Activated CD8-positive, alpha-beta T cell treated with anti-CD3 and anti-CD28 coated beads, Interleukin-2, amount 10 ng/mL, durations not matched to agents 7 days and 5 days (primary cell): ENCODE results near the gene DPP6. TPM values are rescaled to one million over a fixed set of nuclear protein-coding genes. Genes with fewer than 3 reads are reported as not detected.
"Not testable (repeated sequence)": the region's sequence is repeated elsewhere in the genome, so short reads cannot be mapped to it uniquely, and the experiment has no call there.

Experiments
- ATAC-seq: fragments of 150-1000 bp; cut with Tn5 transposase; one replicate; pipeline ENCODE4 v1.10.0; 2021; ENCODE audit warnings: moderate library complexity
- CTCF ChIA-PET: fragments of 350-600 bp; sonication (Branson Sonifier 250); formaldehyde crosslinking; loops from one replicate; lab custom pipeline; 2021; ENCODE audit warnings: antibody characterized with exemption; lab: Charles Lee
- POLR2A ChIA-PET: fragments of 350-600 bp; sonication (Branson Sonifier 250); formaldehyde crosslinking; loops from one replicate; lab custom pipeline; 2021; ENCODE audit warnings: antibody characterized with exemption; lab: Charles Lee
- DNase-seq: peaks from one replicate; pipeline ENCODE4 v3.0.0-alpha.2; 2020
- H3K27ac Mint-ChIP-seq: one replicate; pipeline ENCODE4 v1.8.0; 2021; ENCODE audit warnings: mild to moderate bottlenecking, mixed read lengths
- H3K27me3 Mint-ChIP-seq: one replicate; pipeline ENCODE4 v1.8.0; 2021; ENCODE audit warnings: low read depth, mixed read lengths
- H3K36me3 Mint-ChIP-seq: one replicate; pipeline ENCODE4 v1.8.0; 2021; ENCODE audit warnings: low read depth, mixed read lengths
- H3K4me1 Mint-ChIP-seq: one replicate; pipeline ENCODE4 v1.8.0; 2021; ENCODE audit warnings: low read depth, mixed read lengths
- H3K4me3 Mint-ChIP-seq: one replicate; pipeline ENCODE4 v1.8.0; 2021; ENCODE audit warnings: mild to moderate bottlenecking, mixed read lengths
- H3K9me3 Mint-ChIP-seq: one replicate; pipeline ENCODE4 v1.8.0; 2022; ENCODE audit warnings: mixed read lengths; ENCODE audit not compliant: insufficient read depth
- total RNA-seq, 2 experiments: library from RNA; stranded (reverse); gene quantifications; one replicate each; pipeline ENCODE4 v1.2.3, GENCODE V29; 2021

Gene DPP6
- total RNA-seq, 2 experiments from 2014 or later = not detected

GRCh38 chr7:154052530-154053252 lies 493 bp downstream of the DPP6 start:
- H3K4me3 Mint-ChIP-seq, ATAC-seq, H3K27ac Mint-ChIP-seq, H3K9me3 Mint-ChIP-seq, H3K4me1 Mint-ChIP-seq, DNase-seq, H3K36me3 Mint-ChIP-seq, CTCF ChIA-PET, POLR2A ChIA-PET, H3K27me3 Mint-ChIP-seq: not testable (repeated sequence)

DNA sequence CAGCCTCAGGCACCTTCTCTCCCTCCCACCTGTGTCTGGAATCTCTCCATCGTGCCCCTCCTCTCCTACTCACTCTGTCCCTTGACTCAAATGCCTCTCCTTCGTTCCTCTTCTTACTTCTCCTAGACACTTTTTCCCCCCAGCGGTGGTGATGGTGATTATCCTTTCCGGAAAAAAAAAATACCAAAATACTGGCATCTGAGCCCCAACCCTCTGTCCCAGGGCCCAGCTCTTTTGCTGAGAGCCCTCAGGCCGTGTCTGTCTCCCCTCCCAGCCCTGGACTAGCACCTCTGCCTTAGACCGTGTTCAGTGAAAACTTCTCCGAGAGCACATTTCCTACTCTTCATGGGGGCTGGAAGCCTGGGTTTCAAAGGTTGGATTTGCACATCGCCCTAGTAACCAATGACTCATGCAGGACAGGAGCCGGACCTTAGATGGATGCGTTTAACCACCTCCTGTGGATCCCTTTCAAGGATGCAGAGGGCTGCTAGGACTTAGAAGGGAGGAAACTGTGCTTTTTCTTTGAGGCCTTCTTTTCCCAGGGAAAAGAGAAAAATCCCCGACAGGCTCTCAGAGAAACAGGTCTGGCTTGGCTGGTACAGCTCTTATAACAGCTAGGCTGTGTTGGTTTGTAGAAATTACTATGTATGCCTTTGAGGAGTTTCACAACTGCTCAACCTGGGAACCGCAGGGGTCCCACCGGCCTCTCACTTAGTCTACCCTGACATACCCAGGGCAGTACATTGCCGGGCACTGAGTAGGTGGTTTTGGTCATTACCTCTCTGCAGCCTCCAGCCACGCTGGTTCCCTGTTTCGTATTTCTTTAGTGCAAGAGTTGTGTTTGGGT lies 1.5 kb downstream of the DPP6 start:
- POLR2A ChIA-PET, H3K9me3 Mint-ChIP-seq, ATAC-seq, H3K4me1 Mint-ChIP-seq, H3K27me3 Mint-ChIP-seq, DNase-seq, H3K36me3 Mint-ChIP-seq, H3K27ac Mint-ChIP-seq, CTCF ChIA-PET, H3K4me3 Mint-ChIP-seq: not testable (repeated sequence)

DNA sequence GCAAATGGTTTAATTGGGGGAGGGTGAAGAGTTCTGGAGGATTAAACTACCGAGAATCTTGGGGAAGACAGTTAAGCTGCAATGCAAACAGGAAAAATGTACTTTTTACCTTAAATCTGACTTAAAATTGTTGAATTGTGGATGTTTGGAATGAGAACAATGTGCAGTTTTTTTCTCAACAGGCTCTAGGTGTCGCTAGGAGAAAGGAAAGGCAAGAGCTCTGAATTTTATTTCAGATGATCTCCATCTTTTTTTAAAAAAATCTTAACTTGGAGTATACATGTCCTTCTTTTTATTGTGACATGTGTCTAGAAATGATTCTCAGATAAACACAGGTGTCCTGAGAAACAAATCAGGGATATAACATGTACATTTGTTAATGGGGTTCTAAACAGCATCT lies 2.5 kb downstream of the DPP6 start:
- ATAC-seq, H3K4me3 Mint-ChIP-seq, H3K27me3 Mint-ChIP-seq, H3K4me1 Mint-ChIP-seq, POLR2A ChIA-PET, H3K27ac Mint-ChIP-seq, DNase-seq, CTCF ChIA-PET, H3K9me3 Mint-ChIP-seq, H3K36me3 Mint-ChIP-seq: not testable (repeated sequence)

- H3K27ac Mint-ChIP-seq, ATAC-seq, CTCF ChIA-PET, H3K4me1 Mint-ChIP-seq, H3K27me3 Mint-ChIP-seq, H3K4me3 Mint-ChIP-seq, H3K9me3 Mint-ChIP-seq, H3K36me3 Mint-ChIP-seq, POLR2A ChIA-PET: not testable (repeated sequence)
- peak; percentile 45 for DNase-seq
Measured at GRCh38 chr7:154055491-154056106, 3.4 kb downstream of the DPP6 start.

GRCh38 chr7:154058783-154059182 lies 6.6 kb downstream of the DPP6 start:
- CTCF ChIA-PET, ATAC-seq, H3K4me1 Mint-ChIP-seq, H3K27ac Mint-ChIP-seq, H3K27me3 Mint-ChIP-seq, DNase-seq, H3K4me3 Mint-ChIP-seq, POLR2A ChIA-PET, H3K9me3 Mint-ChIP-seq, H3K36me3 Mint-ChIP-seq: not testable (repeated sequence)

DNA sequence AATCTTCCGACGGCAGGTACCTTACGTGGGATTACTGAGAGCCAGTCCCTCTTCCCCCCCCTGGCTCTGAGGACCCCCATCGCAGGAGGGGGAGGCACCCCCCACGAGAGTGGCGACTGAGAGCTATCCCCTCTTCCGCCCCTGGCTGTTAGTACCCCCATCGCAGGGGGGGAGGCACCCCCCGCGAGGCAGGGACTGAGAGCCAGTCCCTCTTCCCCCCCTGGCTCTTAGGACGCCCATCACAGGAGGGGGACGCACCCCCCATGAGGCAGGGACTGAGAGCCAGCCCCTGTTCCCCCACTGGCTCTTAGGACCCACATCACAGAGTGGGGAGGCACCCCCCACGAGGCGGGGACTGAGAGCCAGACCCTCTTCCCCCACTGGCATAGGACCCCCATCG lies 8.4 kb downstream of the DPP6 start:
- H3K9me3 Mint-ChIP-seq, POLR2A ChIA-PET, ATAC-seq, DNase-seq, H3K4me3 Mint-ChIP-seq, H3K36me3 Mint-ChIP-seq, H3K27me3 Mint-ChIP-seq, H3K4me1 Mint-ChIP-seq, H3K27ac Mint-ChIP-seq, CTCF ChIA-PET: not testable (repeated sequence)

DNA sequence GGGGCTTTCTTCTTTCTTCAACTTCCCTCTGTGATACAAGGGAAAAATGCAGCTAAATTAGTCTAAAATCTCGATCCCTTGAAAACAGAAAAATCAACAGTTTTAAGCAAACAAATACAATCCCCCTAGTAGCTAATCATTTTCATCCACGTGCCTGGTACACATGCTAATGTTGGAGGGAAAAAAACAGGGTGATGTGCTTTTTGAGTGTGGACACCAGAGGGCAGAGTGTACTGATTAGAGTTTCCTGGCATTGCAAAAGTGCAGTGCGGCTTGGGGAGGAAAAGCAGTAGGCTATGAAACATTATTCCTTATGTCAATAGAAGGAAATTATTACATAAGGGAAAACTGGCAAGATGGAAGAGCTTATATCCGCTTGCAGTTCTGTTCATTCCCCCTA lies 19.6 kb downstream of the DPP6 start:
- H3K27ac Mint-ChIP-seq, H3K4me3 Mint-ChIP-seq, H3K27me3 Mint-ChIP-seq, ATAC-seq, H3K36me3 Mint-ChIP-seq, POLR2A ChIA-PET, CTCF ChIA-PET, H3K9me3 Mint-ChIP-seq, H3K4me1 Mint-ChIP-seq: not testable (repeated sequence)
- peak; percentile 20 for DNase-seq

DNA sequence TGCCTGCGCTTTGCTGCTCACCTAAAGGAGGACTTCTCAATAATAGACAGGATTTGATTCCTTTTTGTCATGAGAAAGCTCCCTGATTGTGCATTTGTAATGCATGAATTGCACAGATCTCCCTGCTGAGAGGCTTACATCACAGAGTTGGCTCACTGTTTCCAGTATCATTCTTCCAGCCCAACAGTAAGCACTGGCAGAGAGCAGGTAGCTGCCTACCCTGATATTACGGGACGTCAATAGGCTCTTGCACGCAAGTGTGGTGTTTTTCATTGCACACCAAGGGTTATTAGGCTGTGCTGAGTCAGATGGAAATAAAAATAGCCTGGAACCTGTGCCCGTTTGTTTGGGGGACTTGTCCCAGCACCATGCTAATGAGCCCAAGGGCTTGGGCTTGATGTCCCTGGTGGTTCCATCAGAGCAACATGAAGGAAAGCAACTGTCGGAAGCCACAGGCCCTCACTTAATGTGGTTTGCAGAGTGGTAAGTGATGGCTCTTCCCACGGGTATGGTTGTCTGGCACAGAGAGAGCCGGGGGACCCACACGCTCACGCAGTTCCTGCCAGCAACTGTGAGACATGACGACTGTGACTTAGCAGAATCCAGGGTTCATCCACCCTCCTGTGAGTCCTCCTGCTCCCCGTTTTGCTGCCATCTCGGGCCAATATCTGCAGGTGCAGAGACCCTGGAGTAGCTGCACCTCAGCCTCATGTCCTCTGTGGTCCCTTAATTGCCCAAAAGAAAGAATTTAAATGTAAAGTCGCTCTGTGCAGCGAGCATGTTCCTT lies 20.4 kb downstream of the DPP6 start:
- H3K36me3 Mint-ChIP-seq, DNase-seq, H3K4me3 Mint-ChIP-seq, POLR2A ChIA-PET, CTCF ChIA-PET, H3K27ac Mint-ChIP-seq, H3K27me3 Mint-ChIP-seq, H3K9me3 Mint-ChIP-seq, H3K4me1 Mint-ChIP-seq, ATAC-seq: not testable (repeated sequence)

GRCh38 chr7:154078523-154078922 lies 26.3 kb downstream of the DPP6 start:
- H3K4me3 Mint-ChIP-seq, DNase-seq, H3K27me3 Mint-ChIP-seq, H3K27ac Mint-ChIP-seq, H3K36me3 Mint-ChIP-seq, CTCF ChIA-PET, H3K4me1 Mint-ChIP-seq, H3K9me3 Mint-ChIP-seq, ATAC-seq, POLR2A ChIA-PET: not testable (repeated sequence)

GRCh38 chr7:154080249-154080648 lies 28.1 kb downstream of the DPP6 start:
- H3K27me3 Mint-ChIP-seq, POLR2A ChIA-PET, H3K36me3 Mint-ChIP-seq, ATAC-seq, H3K27ac Mint-ChIP-seq, H3K4me1 Mint-ChIP-seq, DNase-seq, CTCF ChIA-PET, H3K9me3 Mint-ChIP-seq, H3K4me3 Mint-ChIP-seq: not testable (repeated sequence)

DNA sequence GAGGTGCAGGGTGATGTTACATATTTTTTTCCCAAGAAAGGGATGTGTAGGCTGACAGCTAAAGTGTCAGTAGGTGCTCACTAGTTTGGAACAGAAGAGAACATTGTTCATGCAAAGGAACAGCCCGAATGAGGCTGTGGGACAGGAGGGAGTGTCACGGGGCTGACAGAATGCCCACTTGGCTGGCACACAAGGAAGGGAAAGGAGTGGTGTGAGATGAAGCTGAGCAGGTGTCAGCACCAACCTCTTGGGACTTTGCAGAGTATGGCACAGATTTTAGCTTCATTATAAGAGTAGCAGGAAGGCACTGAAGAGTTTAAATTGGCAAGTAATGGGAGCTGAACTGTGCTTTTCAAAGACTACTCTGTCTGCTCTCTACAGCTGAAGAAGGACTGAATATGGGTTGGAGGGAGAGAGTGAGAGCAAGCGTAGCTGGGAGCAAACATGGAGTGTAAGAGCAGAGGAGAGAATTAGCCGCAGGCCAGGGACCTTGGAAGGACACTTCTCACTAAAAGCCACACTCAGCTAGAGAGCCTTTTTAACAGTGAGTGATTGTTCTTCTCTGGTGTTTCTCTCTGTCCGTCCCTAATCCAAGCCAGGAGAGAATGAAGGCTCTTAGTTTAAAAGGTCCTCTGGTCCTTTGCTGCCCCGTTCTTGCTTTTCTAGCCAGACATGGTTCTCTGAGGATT lies 35.0 kb downstream of the DPP6 start:
- H3K27me3 Mint-ChIP-seq, CTCF ChIA-PET, DNase-seq, POLR2A ChIA-PET, H3K4me1 Mint-ChIP-seq, H3K27ac Mint-ChIP-seq, H3K4me3 Mint-ChIP-seq, ATAC-seq, H3K9me3 Mint-ChIP-seq, H3K36me3 Mint-ChIP-seq: not testable (repeated sequence)
